GM23338 (cell line): Measurements from ENCODE around the gene MTCL1. TPM values are rescaled to one million over a fixed set of nuclear protein-coding genes. Genes with fewer than 3 reads are reported as not detected.

ENCODE experiments used
- ATAC-seq: fragments of 200-7000 bp; cut with Tn5 transposase; 3 replicates; pipeline ENCODE4 v1.9.1; 2020
- DNase-seq: peaks from one replicate; pipeline ENCODE4 v3.0.0-alpha.2; 2015; ENCODE audit warnings: low spot score
- H2AFZ ChIP-seq: fragments of 200-600 bp; sonication (generic); 2 replicates; pipeline ENCODE4 v1.8.0; 2016; ENCODE audit warnings: antibody characterized with exemption, mild to moderate bottlenecking, moderate library complexity
- H3F3A ChIP-seq: fragments of 200-600 bp; sonication (generic); replicated peaks from 2 replicates; pipeline ENCODE4 v1.8.0; 2017; ENCODE audit warnings: antibody characterized with exemption, mixed run types, low read depth
- H3K27ac ChIP-seq: fragments of 200-600 bp; sonication (generic); 2 replicates; pipeline ENCODE4 v1.6.1; 2016; ENCODE audit warnings: low read depth
- H3K27me3 ChIP-seq: fragments of 200-600 bp; sonication (generic); 2 replicates; pipeline ENCODE4 v1.8.0; 2016; ENCODE audit warnings: mild to moderate bottlenecking, mixed run types, moderate library complexity; ENCODE audit not compliant: insufficient read depth
- H3K36me3 ChIP-seq: fragments of 200-600 bp; sonication (generic); 2 replicates; pipeline ENCODE4 v1.8.0; 2016; ENCODE audit warnings: mild to moderate bottlenecking; ENCODE audit not compliant: insufficient read depth
- H3K4me1 ChIP-seq: fragments of 200-600 bp; sonication (generic); 2 replicates; pipeline ENCODE4 v1.8.0; 2016; ENCODE audit warnings: mild to moderate bottlenecking, moderate library complexity; ENCODE audit not compliant: insufficient read depth
- H3K4me2 ChIP-seq: fragments of 200-600 bp; sonication (generic); 2 replicates; pipeline ENCODE4 v1.7.1; 2017; ENCODE audit warnings: mixed run types
- H3K4me3 ChIP-seq: fragments of 200-600 bp; sonication (generic); 2 replicates; pipeline ENCODE4 v1.6.1; 2016; ENCODE audit warnings: mixed run types
- H3K79me2 ChIP-seq: fragments of 200-600 bp; sonication (generic); replicated peaks from 2 replicates; pipeline ENCODE4 v1.8.0; 2017; ENCODE audit warnings: mild to moderate bottlenecking; ENCODE audit not compliant: insufficient read depth
- H3K9me2 ChIP-seq: fragments of 200-600 bp; sonication (generic); 2 replicates; pipeline ENCODE4 v1.8.0; 2017; ENCODE audit not compliant: insufficient read depth
- H4K20me1 ChIP-seq: fragments of 200-600 bp; sonication (generic); replicated peaks from 2 replicates; pipeline ENCODE4 v1.8.0; 2017; ENCODE audit warnings: mild to moderate bottlenecking; ENCODE audit not compliant: insufficient read depth
- H3K27ac Mint-ChIP-seq: 2 replicates; pipeline ENCODE4 v1.8.0; 2020; ENCODE audit warnings: inconsistent platforms, mild to moderate bottlenecking, moderate library complexity, mixed read lengths
- H3K27me3 Mint-ChIP-seq: 3 replicates; pipeline ENCODE4 v1.8.0; 2022; ENCODE audit warnings: low read depth, mild to moderate bottlenecking, moderate library complexity, mixed read lengths, inconsistent platforms; ENCODE audit not compliant: insufficient read depth, poor library complexity
- H3K36me3 Mint-ChIP-seq: 3 replicates; pipeline ENCODE4 v1.8.0; 2021; ENCODE audit warnings: low read depth, mild to moderate bottlenecking, inconsistent platforms, moderate library complexity, mixed read lengths
- H3K4me1 Mint-ChIP-seq: 3 replicates; pipeline ENCODE4 v1.8.0; 2020; ENCODE audit warnings: mild to moderate bottlenecking, inconsistent platforms, mixed read lengths
- H3K4me3 Mint-ChIP-seq: 3 replicates; pipeline ENCODE4 v1.8.0; 2021; ENCODE audit warnings: moderate library complexity, mild to moderate bottlenecking, inconsistent platforms, mixed read lengths
- H3K9me3 Mint-ChIP-seq: 3 replicates; pipeline ENCODE4 v1.8.0; 2020; ENCODE audit warnings: moderate library complexity, mild to moderate bottlenecking, inconsistent platforms, mixed read lengths
- EZH2 ChIP-seq: fragments of 200-600 bp; sonication (generic); IDR thresholded peaks from one replicate; pipeline ENCODE4 v1.8.0; 2017; ENCODE audit warnings: antibody characterized with exemption, mild to moderate bottlenecking, low read depth; ENCODE audit not compliant: unreplicated experiment
- NANOG ChIP-seq: IDR thresholded peaks from 2 replicates; pipeline ENCODE4 v1.6.1; 2016; ENCODE audit warnings: antibody characterized with exemption, borderline replicate concordance
- POLR2AphosphoS5 ChIP-seq: IDR thresholded peaks from 2 replicates; pipeline ENCODE4 v1.6.1; 2016; ENCODE audit warnings: antibody characterized with exemption, low read depth
- ZNF331 ChIP-seq: fragments of 250-450 bp; sonication (Bioruptor Pico); IDR thresholded peaks from 2 replicates; pipeline ENCODE4 v1.5.0; 2020; ENCODE audit warnings: low read depth, mild to moderate bottlenecking, moderate library complexity
- polyA plus RNA-seq: library from polyadenylated mRNA; unstranded; fragments of >200 nt; fragmentation: Nextera tagmentation; extraction: Ambion mirVana; gene quantifications from 2 replicates; pipeline ENCODE4 v1.2.1, GENCODE V29; 2016
- total RNA-seq: library from RNA; depleted of rRNA; stranded (reverse); fragments of >200 nt; shearing (Covaris generic); gene quantifications from 2 replicates; pipeline ENCODE4 v1.2.3, GENCODE V29; 2014
- TF ChIP-seq, protein P1 (sequence below): fragments of 250-450 bp; sonication (Bioruptor Pico); IDR thresholded peaks from 2 replicates; pipeline ENCODE4 v1.5.0; 2020; ENCODE audit warnings: mild to moderate bottlenecking, moderate library complexity
- TF ChIP-seq, protein P2 (sequence below): IDR thresholded peaks from one replicate; pipeline ENCODE4 v1.6.1; 2018; ENCODE audit warnings: antibody characterized with exemption; ENCODE audit not compliant: unreplicated experiment

MTCL1 gene
- total and polyA plus RNA-seq, 2 experiments from 2014 or later: 14.4 to 45.0 TPM

DNA sequence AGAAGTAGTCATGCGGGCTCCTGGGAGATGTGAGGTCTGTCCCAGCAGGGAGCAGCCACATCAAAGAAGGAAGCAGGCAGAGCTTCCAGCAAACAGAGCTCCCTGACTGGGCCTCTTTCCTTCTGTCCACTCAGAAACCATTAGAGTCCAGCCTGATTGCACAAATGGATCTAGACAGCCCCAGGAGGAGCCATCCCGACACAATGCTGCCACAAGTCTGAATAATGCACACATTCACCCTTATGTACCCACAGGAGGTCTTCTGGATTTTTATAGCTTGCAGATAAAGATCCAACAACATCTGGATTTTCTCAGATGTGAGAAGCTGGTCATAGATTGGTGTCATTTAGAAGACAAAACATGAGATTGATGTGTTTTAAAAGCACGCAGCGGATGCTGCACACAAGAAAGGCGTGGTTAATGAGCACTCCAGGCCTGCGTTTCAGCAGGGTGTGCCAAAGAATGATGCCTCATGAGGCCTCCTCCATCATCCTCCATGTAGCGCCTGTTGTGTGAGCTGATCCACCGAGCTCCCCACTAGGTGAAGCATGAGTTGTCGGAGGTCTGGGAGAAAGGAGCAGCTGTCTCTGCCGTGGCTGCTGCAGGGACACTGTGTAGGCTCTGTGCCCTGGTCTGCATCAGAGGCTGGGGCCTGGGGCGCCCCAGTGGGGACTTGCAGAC is 60.6 kb downstream of the MTCL1 start:
- peaks cover 39% of the 10 kb centered on the region for H3K36me3 Mint-ChIP-seq
- Histone ChIP-seq H3K27ac (no peak overlapping the region), H3F3A (no peaks in the 10 kb centered on the region), H3K36me3 (peaks cover 4% of the 10 kb centered on the region), H2AFZ (no peak overlapping the region), H3K4me3 (no peak overlapping the region), H3K4me1 (no peaks in the 10 kb centered on the region), H4K20me1 (no peaks in the 10 kb centered on the region), H3K9me2 (no peaks in the 10 kb centered on the region), H3K27me3 (no peaks in the 10 kb centered on the region), H3K4me2 (no peak overlapping the region), H3K79me2 (no peaks in the 10 kb centered on the region)
- H3K4me3 Mint-ChIP-seq: no peak overlapping the region
- H3K9me3 Mint-ChIP-seq: peaks cover 8% of the 10 kb centered on the region; the same call in 2 of the 3 replicates
- H3K4me1 Mint-ChIP-seq: peaks cover 14% of the 10 kb centered on the region
- DNase-seq (no peak), ATAC-seq (peak; percentile 72)
- H3K27me3 Mint-ChIP-seq: peaks cover 4% of the 10 kb centered on the region
- no peak for TF ChIP-seq EZH2
- TF ChIP-seq, protein P1, sequence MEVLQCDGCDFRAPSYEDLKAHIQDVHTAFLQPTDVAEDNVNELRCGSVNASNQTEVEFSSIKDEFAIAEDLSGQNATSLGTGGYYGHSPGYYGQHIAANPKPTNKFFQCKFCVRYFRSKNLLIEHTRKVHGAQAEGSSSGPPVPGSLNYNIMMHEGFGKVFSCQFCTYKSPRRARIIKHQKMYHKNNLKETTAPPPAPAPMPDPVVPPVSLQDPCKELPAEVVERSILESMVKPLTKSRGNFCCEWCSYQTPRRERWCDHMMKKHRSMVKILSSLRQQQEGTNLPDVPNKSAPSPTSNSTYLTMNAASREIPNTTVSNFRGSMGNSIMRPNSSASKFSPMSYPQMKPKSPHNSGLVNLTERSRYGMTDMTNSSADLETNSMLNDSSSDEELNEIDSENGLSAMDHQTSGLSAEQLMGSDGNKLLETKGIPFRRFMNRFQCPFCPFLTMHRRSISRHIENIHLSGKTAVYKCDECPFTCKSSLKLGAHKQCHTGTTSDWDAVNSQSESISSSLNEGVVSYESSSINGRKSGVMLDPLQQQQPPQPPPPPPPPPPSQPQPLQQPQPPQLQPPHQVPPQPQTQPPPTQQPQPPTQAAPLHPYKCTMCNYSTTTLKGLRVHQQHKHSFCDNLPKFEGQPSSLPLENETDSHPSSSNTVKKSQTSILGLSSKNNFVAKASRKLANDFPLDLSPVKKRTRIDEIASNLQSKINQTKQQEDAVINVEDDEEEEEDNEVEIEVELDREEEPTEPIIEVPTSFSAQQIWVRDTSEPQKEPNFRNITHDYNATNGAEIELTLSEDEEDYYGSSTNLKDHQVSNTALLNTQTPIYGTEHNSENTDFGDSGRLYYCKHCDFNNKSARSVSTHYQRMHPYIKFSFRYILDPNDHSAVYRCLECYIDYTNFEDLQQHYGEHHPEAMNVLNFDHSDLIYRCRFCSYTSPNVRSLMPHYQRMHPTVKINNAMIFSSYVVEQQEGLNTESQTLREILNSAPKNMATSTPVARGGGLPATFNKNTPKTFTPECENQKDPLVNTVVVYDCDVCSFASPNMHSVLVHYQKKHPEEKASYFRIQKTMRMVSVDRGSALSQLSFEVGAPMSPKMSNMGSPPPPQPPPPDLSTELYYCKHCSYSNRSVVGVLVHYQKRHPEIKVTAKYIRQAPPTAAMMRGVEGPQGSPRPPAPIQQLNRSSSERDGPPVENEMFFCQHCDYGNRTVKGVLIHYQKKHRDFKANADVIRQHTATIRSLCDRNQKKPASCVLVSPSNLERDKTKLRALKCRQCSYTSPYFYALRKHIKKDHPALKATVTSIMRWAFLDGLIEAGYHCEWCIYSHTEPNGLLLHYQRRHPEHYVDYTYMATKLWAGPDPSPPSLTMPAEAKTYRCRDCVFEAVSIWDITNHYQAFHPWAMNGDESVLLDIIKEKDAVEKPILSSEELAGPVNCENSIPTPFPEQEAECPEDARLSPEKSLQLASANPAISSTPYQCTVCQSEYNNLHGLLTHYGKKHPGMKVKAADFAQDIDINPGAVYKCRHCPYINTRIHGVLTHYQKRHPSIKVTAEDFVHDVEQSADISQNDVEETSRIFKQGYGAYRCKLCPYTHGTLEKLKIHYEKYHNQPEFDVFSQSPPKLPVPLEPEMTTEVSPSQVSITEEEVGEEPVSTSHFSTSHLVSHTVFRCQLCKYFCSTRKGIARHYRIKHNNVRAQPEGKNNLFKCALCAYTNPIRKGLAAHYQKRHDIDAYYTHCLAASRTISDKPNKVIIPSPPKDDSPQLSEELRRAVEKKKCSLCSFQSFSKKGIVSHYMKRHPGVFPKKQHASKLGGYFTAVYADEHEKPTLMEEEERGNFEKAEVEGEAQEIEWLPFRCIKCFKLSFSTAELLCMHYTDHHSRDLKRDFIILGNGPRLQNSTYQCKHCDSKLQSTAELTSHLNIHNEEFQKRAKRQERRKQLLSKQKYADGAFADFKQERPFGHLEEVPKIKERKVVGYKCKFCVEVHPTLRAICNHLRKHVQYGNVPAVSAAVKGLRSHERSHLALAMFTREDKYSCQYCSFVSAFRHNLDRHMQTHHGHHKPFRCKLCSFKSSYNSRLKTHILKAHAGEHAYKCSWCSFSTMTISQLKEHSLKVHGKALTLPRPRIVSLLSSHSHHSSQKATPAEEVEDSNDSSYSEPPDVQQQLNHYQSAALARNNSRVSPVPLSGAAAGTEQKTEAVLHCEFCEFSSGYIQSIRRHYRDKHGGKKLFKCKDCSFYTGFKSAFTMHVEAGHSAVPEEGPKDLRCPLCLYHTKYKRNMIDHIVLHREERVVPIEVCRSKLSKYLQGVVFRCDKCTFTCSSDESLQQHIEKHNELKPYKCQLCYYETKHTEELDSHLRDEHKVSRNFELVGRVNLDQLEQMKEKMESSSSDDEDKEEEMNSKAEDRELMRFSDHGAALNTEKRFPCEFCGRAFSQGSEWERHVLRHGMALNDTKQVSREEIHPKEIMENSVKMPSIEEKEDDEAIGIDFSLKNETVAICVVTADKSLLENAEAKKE: no peak
- no peak for TF ChIP-seq ZNF331 (CRISPR knock-in tag)
- TF ChIP-seq NANOG: no peak
- TF ChIP-seq, protein P2, sequence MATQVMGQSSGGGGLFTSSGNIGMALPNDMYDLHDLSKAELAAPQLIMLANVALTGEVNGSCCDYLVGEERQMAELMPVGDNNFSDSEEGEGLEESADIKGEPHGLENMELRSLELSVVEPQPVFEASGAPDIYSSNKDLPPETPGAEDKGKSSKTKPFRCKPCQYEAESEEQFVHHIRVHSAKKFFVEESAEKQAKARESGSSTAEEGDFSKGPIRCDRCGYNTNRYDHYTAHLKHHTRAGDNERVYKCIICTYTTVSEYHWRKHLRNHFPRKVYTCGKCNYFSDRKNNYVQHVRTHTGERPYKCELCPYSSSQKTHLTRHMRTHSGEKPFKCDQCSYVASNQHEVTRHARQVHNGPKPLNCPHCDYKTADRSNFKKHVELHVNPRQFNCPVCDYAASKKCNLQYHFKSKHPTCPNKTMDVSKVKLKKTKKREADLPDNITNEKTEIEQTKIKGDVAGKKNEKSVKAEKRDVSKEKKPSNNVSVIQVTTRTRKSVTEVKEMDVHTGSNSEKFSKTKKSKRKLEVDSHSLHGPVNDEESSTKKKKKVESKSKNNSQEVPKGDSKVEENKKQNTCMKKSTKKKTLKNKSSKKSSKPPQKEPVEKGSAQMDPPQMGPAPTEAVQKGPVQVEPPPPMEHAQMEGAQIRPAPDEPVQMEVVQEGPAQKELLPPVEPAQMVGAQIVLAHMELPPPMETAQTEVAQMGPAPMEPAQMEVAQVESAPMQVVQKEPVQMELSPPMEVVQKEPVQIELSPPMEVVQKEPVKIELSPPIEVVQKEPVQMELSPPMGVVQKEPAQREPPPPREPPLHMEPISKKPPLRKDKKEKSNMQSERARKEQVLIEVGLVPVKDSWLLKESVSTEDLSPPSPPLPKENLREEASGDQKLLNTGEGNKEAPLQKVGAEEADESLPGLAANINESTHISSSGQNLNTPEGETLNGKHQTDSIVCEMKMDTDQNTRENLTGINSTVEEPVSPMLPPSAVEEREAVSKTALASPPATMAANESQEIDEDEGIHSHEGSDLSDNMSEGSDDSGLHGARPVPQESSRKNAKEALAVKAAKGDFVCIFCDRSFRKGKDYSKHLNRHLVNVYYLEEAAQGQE: no peak
- no peak for TF ChIP-seq POLR2AphosphoS5
- H3K27ac Mint-ChIP-seq: no peak overlapping the region
